ENCODE results near the gene TCFL5. TPM values are rescaled to one million over a fixed set of nuclear protein-coding genes. Genes with fewer than 3 reads are reported as not detected.
A peak's percentile ranks its signal among the peaks of the same experiment; 100 is the strongest.

The TCFL5 gene
- total RNA-seq, 2 donors from 2014 or later = 7.1 to 24.8 TPM

DNA sequence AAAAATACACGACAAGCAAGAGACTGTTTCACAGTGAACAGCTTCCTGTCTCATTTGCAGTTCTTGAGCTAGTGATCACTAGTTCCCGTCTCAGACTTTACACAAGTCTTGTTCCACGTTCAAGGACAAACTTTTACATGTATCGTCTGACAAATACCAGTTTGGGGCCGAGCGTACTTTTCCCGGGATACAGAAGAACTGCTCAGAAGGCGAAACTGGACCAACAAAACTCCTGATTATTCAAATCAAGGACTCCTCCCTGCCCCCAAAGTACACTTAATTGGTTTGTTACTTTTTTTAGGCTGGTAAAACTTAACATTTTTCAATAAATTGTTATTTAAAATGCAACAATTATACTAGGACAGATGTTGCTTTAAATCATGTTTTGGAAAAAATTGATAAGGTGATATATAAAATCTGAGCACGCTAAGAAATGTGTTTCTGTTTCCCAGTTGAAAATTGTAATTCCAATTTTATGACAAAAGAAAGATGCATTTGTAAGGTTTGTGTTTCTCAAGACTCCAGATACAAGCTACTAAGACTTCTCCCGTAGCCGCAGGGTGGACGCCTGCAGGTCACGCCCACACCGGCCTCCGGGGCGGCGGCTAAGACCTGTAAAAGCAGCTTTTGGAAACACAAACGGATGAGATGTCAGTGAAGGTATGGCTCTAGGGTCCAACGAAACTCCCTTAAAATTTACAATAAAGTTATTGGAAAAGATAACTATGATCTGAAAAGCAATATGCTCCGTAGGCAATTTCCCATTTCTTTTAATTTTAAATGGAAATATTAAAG is 16.8 kb upstream of the TCFL5 start:
- 87% methylated on average over 20 of the region's 20 CpGs for WGBS
- H3K4me3 ChIP-seq = no peak overlapping the region
- H3K4me1 ChIP-seq (replicated peaks) = no peaks in the 10 kb centered on the region
- no peak for DNase-seq (ENCODE audit: low spot score)
- intact Hi-C loops (cut with DNase I) = no loop called here
- TF ChIP-seq POLR2A (IDR thresholded peaks at IDR 0.05) = no peak
- TF ChIP-seq, protein P1, sequence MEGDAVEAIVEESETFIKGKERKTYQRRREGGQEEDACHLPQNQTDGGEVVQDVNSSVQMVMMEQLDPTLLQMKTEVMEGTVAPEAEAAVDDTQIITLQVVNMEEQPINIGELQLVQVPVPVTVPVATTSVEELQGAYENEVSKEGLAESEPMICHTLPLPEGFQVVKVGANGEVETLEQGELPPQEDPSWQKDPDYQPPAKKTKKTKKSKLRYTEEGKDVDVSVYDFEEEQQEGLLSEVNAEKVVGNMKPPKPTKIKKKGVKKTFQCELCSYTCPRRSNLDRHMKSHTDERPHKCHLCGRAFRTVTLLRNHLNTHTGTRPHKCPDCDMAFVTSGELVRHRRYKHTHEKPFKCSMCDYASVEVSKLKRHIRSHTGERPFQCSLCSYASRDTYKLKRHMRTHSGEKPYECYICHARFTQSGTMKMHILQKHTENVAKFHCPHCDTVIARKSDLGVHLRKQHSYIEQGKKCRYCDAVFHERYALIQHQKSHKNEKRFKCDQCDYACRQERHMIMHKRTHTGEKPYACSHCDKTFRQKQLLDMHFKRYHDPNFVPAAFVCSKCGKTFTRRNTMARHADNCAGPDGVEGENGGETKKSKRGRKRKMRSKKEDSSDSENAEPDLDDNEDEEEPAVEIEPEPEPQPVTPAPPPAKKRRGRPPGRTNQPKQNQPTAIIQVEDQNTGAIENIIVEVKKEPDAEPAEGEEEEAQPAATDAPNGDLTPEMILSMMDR (IDR thresholded peaks at IDR 0.05) = no peak
- TF ChIP-seq POLR2AphosphoS5 (IDR thresholded peaks at IDR 0.05) = no peak
- no peak overlapping the region for H3K27ac ChIP-seq
- H3K36me3 ChIP-seq = peaks cover 0 to 6% of the 10 kb centered on the region in 2 donors
- H3K27me3 ChIP-seq (replicated peaks; ENCODE audit: insufficient read depth) = no peaks in the 10 kb centered on the region
- no peaks in the 10 kb centered on the region for H3K9me3 ChIP-seq

DNA sequence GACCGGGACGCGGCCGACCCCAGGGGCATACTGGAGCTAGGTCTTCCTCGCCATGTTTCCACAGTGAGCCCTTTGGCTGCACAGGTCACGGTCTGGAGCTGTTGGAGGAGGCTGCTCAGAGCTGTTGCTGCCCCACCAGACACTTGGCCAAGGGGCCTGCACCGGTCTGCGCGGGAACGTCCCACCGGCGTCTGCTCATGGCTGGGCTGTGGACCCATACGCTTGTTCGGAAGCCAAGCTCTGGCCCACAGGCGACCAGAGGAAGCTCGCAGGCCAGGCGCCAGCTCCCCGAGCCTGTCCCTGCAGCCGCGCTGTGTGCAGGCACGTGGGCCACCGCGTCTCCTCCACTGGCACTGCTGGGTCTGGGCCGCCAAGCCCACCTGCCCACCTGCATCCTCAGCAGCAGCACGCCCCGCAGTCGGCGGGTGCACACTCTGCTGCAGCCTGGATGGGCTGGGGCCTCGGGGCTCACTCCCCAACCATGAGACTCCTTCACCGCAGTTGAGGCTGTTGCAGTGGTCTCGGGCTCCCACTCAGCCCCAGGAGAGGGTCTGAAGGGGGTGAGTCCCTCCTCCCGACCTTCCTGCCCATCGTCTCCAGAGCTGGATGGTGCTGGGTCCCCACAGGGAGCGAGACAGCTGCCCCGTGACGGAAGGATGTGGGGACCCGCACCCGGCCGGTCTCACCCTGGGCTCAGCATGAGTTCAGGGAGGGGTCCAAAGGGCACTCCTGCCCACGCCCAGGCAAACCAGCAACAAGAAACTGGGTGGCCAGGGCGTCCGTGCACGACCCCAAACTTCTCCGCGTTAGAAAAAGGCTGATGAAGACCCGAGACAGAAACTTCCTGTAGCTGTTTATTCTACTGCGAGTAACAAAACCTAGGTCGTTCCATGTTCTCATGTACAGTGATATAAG is 15.5 kb upstream of the TCFL5 start:
- no peak for DNase-seq (ENCODE audit: low spot score)
- Histone ChIP-seq H3K27ac (no peak overlapping the region), H3K9me3 (no peaks in the 10 kb centered on the region), H3K27me3 (replicated peaks; ENCODE audit: insufficient read depth) (no peaks in the 10 kb centered on the region), H3K4me3 (no peak overlapping the region), H3K36me3 (peaks cover 0 to 6% of the 10 kb centered on the region in 2 donors), H3K4me1 (replicated peaks) (no peaks in the 10 kb centered on the region)
- WGBS = 76% methylated on average over 22 of the region's 48 CpGs
- no peak for TF ChIP-seq POLR2A (IDR thresholded peaks at IDR 0.05)
- TF ChIP-seq, protein P1 (IDR thresholded peaks at IDR 0.05) = no peak
- no peak for TF ChIP-seq POLR2AphosphoS5 (IDR thresholded peaks at IDR 0.05)
- intact Hi-C loops (cut with DNase I) = no loop called here

GRCh38 chr20:62876501-62876901 is 14.9 kb upstream of the TCFL5 start:
- WGBS = 62% methylated on average over 13 of the region's 13 CpGs
- intact Hi-C loops (cut with DNase I) = no loop called here
- DNase-seq (ENCODE audit: low spot score) = no peak

DNA sequence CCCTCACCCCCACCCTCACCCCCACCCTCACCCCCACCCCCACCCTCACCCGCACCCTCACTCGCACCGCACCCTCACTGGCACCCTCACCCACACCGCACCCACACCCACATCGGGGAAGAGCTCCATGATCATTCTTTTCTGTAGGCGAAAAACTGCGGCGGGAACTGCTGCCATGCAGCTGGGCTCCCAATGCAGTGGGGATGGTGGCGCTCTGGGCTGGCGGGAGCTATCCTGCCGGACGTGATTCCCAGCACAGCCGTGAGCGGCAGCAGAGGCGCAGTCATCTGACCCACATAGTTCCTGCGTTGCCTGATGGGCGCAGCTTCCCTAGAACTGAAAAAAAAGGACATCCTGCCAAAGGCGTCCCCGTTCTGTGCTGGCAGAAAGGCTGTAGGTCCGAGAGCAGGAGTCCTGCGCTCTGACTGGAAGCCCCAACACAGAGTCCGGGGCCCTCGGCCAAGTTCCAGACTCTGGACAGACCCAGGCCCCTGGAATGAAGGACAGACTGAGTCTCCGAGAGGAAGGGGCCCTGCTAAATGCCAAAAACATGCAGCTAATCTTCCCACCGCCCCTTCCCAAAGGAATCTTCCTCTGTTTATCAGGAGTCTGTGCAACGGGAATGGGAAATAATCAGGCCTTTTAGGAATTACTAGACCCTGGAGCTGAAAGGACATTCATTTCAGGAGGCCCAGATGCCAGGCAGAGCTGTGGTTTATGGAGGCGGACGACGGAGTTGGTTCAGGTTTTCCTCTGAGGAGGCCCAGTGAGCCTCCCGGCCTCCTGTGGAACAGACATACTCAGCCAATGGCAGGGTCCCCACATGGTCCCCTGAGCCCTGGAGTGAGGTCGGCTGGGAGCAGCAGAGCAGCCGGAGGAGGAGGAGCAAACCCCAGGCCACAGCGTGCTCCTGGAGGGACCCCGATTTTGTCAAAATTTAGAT is 14.1 kb upstream of the TCFL5 start:
- Histone ChIP-seq H3K36me3 (peaks cover 0 to 3% of the 10 kb centered on the region in 2 donors), H3K27me3 (replicated peaks; ENCODE audit: insufficient read depth) (no peaks in the 10 kb centered on the region), H3K4me1 (replicated peaks) (no peaks in the 10 kb centered on the region), H3K27ac (peak overlapping the region; percentile 16 to 56), H3K4me3 (no peak overlapping the region), H3K9me3 (no peaks in the 10 kb centered on the region)
- DNase-seq (ENCODE audit: low spot score) = peak; percentile 60
- intact Hi-C loops (cut with DNase I) = no loop called here
- 40% methylated on average over 27 of the region's 34 CpGs for WGBS
- no peak for TF ChIP-seq POLR2A (IDR thresholded peaks at IDR 0.05)
- TF ChIP-seq, protein P1 (IDR thresholded peaks at IDR 0.05) = peak in 3 of 4 experiments; percentile 24 to 44 (median 35)
- peak; percentile 60 for TF ChIP-seq POLR2AphosphoS5 (IDR thresholded peaks at IDR 0.05)

More at GRCh38 chr20:62876501-62876901, 14.9 kb upstream of the TCFL5 start:
- peaks cover 0 to 6% of the 10 kb centered on the region in 2 donors for H3K36me3 ChIP-seq
- TF ChIP-seq, protein P1 (IDR thresholded peaks at IDR 0.05) = no peak
- TF ChIP-seq POLR2AphosphoS5 (IDR thresholded peaks at IDR 0.05) (no peak), POLR2A (IDR thresholded peaks at IDR 0.05) (no peak)
- no peaks in the 10 kb centered on the region for H3K4me1 ChIP-seq (replicated peaks)
- H3K9me3 ChIP-seq = no peaks in the 10 kb centered on the region
- H3K27ac ChIP-seq = no peak overlapping the region
- no peaks in the 10 kb centered on the region for H3K27me3 ChIP-seq (replicated peaks; ENCODE audit: insufficient read depth)
- no peak overlapping the region for H3K4me3 ChIP-seq
